Right lobe of liver (tissue), 4 donors: ENCODE measurements around the gene POMT1.

ENCODE experiments used
- CTCF ChIP-seq, 4 donors: fragments of 200-600 bp in 3 of 4; fragments of 450-650 bp in 1 of 4; IDR thresholded peaks; one replicate each; pipeline versions ENCODE4 v1.5.1 to v1.8.0; 2016 to 2022; ENCODE audit warnings: antibody characterized with exemption in 4 of 4, mild to moderate bottlenecking in 2 of 4
- POLR2A ChIP-seq: fragments of 450-650 bp; IDR thresholded peaks from one replicate; pipeline ENCODE4 v1.6.1; 2017; ENCODE audit warnings: antibody characterized with exemption, mild to moderate bottlenecking
- donor health status: DM: no; HTN: no; CAD: no.
- donor health status: DM: no; HTN: no; CAD: no.
- donor health status: DM: no; HTN: yes; CAD: no.

GRCh38 chr9:131528186-131528585, 25.5 kb downstream of the POMT1 start:
- no peak for TF ChIP-seq CTCF (IDR thresholded peaks at IDR 0.05)
- TF ChIP-seq POLR2A: no peak
